ENCODE measurements around the gene BSPRY.

GRCh38 chr9:113399646-113400200 lies 50.4 kb downstream of the BSPRY start:
- TF ChIP-seq CTCF (IDR thresholded peaks at IDR 0.05; ENCODE audit: low read length): no peak
- TF ChIP-seq EZH2 (optimal IDR thresholded peaks at IDR 0.05; ENCODE audit: low read depth, low read length): no peak
